OCI-LY7 (cell line): ENCODE measurements around the gene ZNF780B.

Source experiments
- CTCF ChIP-seq: fragments of 200-600 bp; sonication (generic); conservative IDR thresholded peaks from 2 replicates; pipeline ENCODE4 v1.5.1; 2014; ENCODE audit warnings: mild to moderate bottlenecking, antibody characterized with exemption, low read length, moderate library complexity, mixed read lengths
- EZH2phosphoT487 ChIP-seq: fragments of 200-600 bp; sonication (generic); IDR thresholded peaks from 2 replicates; pipeline ENCODE4 v1.6.1; 2018; ENCODE audit warnings: low read depth, borderline replicate concordance, mild to moderate bottlenecking, mixed run types, antibody characterized with exemption, low read length, moderate library complexity, mixed read lengths

DNA sequence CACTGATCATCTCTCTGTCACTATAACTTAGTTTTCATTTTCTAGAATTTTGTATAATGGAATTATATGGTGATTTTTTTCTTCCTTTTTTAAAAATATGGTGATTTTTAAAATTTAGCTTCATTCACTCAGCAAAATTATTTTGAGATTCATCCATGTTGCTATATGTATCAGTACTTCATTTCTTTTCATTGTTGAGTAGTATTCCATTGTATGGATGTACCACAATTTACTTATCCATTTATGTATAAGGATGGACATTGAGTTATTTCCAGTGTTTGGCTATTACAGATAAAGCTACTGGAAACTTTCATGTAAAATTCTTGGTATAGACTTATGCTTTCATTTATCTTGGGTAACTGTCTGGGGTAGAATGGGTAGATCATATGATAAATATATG, 46.4 kb downstream of the ZNF780B start:
- TF ChIP-seq CTCF (no peak), EZH2phosphoT487 (no peak)
